WTC11 (cell line): ENCODE measurements around the gene CCSER2. TPM values are rescaled to one million over a fixed set of nuclear protein-coding genes. Genes with fewer than 3 reads are reported as not detected.

Experiments
- ATAC-seq: fragments of 200-7000 bp; cut with Tn5 transposase; 2 replicates; pipeline ENCODE4 v1.10.0; 2021; ENCODE audit warnings: mild to moderate bottlenecking, moderate library complexity
- CTCF ChIA-PET: fragments of 300-600 bp; sonication (Branson Sonifier 250); formaldehyde crosslinking; loops from one replicate; lab custom pipeline; 2021; ENCODE audit warnings: antibody characterized with exemption; lab: Charles Lee
- POLR2A ChIA-PET: fragments of 350-600 bp; sonication (Branson Sonifier 250); formaldehyde crosslinking; loops from one replicate; lab custom pipeline; 2021; ENCODE audit warnings: antibody characterized with exemption; lab: Charles Lee
- DNase-seq: peaks from one replicate; pipeline ENCODE4 v3.0.0; 2021; ENCODE audit warnings: low spot score
- H3K27ac Mint-ChIP-seq: 2 replicates; pipeline ENCODE4 v1.8.0; 2021; ENCODE audit warnings: mixed read lengths
- H3K27me3 Mint-ChIP-seq: 2 replicates; pipeline ENCODE4 v1.8.0; 2021; ENCODE audit warnings: low read depth, mild to moderate bottlenecking, moderate library complexity, mixed read lengths
- H3K36me3 Mint-ChIP-seq: 2 replicates; pipeline ENCODE4 v1.8.0; 2021; ENCODE audit warnings: mixed read lengths
- H3K4me1 Mint-ChIP-seq: 2 replicates; pipeline ENCODE4 v1.8.0; 2022; ENCODE audit warnings: mixed read lengths
- H3K4me3 Mint-ChIP-seq: 2 replicates; pipeline ENCODE4 v1.8.0; 2021; ENCODE audit warnings: mild to moderate bottlenecking, moderate library complexity, mixed read lengths
- H3K9me3 Mint-ChIP-seq: 2 replicates; pipeline ENCODE4 v1.8.0; 2021; ENCODE audit warnings: mixed read lengths
- ATF1 ChIP-seq: sonication (generic); formaldehyde crosslinking; IDR thresholded peaks from 2 replicates; pipeline ENCODE4 v1.8.1; 2023; ENCODE audit warnings: mild to moderate bottlenecking, moderate library complexity, missing genetic modification reagents
- ELF4 ChIP-seq: sonication (generic); formaldehyde crosslinking; IDR thresholded peaks from 2 replicates; pipeline ENCODE4 v1.8.1; 2022; ENCODE audit warnings: low read depth, mild to moderate bottlenecking, moderate library complexity, missing genetic modification reagents
- ESRRA ChIP-seq: sonication (generic); formaldehyde crosslinking; IDR thresholded peaks from 2 replicates; pipeline ENCODE4 v1.8.1; 2022; ENCODE audit warnings: mild to moderate bottlenecking, missing genetic modification reagents, borderline replicate concordance
- FOXJ3 ChIP-seq: sonication (generic); formaldehyde crosslinking; IDR thresholded peaks from 2 replicates; pipeline ENCODE4 v1.9.0; 2021; ENCODE audit warnings: missing genetic modification reagents, mild to moderate bottlenecking, borderline replicate concordance
- FOXP1 ChIP-seq: sonication (generic); formaldehyde crosslinking; IDR thresholded peaks from 2 replicates; pipeline ENCODE4 v1.8.0; 2022; ENCODE audit warnings: missing genetic modification reagents, mild to moderate bottlenecking, moderate library complexity, borderline replicate concordance
- MXD4 ChIP-seq: fragments of 250-450 bp; sonication (Bioruptor Pico); IDR thresholded peaks from 2 replicates; pipeline ENCODE4 v1.8.0; 2021; ENCODE audit warnings: mild to moderate bottlenecking, moderate library complexity, borderline replicate concordance
- NFYB ChIP-seq: sonication (generic); formaldehyde crosslinking; conservative IDR thresholded peaks from 2 replicates; pipeline ENCODE4 v1.8.0; 2022; ENCODE audit warnings: low read depth, missing genetic modification reagents
- NR2C2 ChIP-seq: sonication (generic); formaldehyde crosslinking; IDR thresholded peaks from 2 replicates; pipeline ENCODE4 v1.8.0; 2022; ENCODE audit warnings: mild to moderate bottlenecking, missing genetic modification reagents
- SMAD3 ChIP-seq: sonication (generic); formaldehyde crosslinking; IDR thresholded peaks from 2 replicates; pipeline ENCODE4 v1.8.0; 2022; ENCODE audit warnings: missing genetic modification reagents, mild to moderate bottlenecking, borderline replicate concordance
- SP1 ChIP-seq: sonication (generic); formaldehyde crosslinking; conservative IDR thresholded peaks from 2 replicates; pipeline ENCODE4 v1.8.1; 2022; ENCODE audit warnings: missing genetic modification reagents
- TP53 ChIP-seq: sonication (generic); formaldehyde crosslinking; IDR thresholded peaks from 2 replicates; pipeline ENCODE4 v1.8.1; 2023; ENCODE audit warnings: mild to moderate bottlenecking, missing genetic modification reagents
- ZNF396 ChIP-seq: fragments of 250-450 bp; sonication (Bioruptor Pico); IDR thresholded peaks from 2 replicates; pipeline ENCODE4 v1.8.0; 2021; ENCODE audit warnings: mild to moderate bottlenecking, moderate library complexity, borderline replicate concordance
- ZNF671 ChIP-seq: fragments of 250-450 bp; sonication (Bioruptor Pico); IDR thresholded peaks from 2 replicates; pipeline ENCODE4 v1.8.0; 2021; ENCODE audit warnings: mild to moderate bottlenecking
- total RNA-seq: library from RNA; stranded (reverse); gene quantifications from 3 replicates; pipeline ENCODE4 v1.2.3, GENCODE V29; 2021
- TF ChIP-seq, protein P1 (sequence below): fragments of 250-450 bp; sonication (Bioruptor Pico); IDR thresholded peaks from 2 replicates; pipeline ENCODE4 v1.9.0; 2021; ENCODE audit warnings: mild to moderate bottlenecking
- TF ChIP-seq, protein P2 (sequence below): sonication (generic); formaldehyde crosslinking; IDR thresholded peaks from 2 replicates; pipeline ENCODE4 v1.8.1; 2023; ENCODE audit warnings: mild to moderate bottlenecking, missing genetic modification reagents, moderate library complexity
- TF ChIP-seq, protein P3 (sequence below): sonication (generic); formaldehyde crosslinking; IDR thresholded peaks from 2 replicates; pipeline ENCODE4 v1.8.1; 2023; ENCODE audit warnings: mild to moderate bottlenecking, missing genetic modification reagents, borderline replicate concordance
- TF ChIP-seq, protein P4 (sequence below): sonication (generic); formaldehyde crosslinking; IDR thresholded peaks from 2 replicates; pipeline ENCODE4 v1.8.1; 2022; ENCODE audit warnings: low read depth, missing genetic modification reagents, borderline replicate concordance

Gene CCSER2
- total RNA-seq, 1 experiment from 2014 or later, result 30.6 TPM

DNA sequence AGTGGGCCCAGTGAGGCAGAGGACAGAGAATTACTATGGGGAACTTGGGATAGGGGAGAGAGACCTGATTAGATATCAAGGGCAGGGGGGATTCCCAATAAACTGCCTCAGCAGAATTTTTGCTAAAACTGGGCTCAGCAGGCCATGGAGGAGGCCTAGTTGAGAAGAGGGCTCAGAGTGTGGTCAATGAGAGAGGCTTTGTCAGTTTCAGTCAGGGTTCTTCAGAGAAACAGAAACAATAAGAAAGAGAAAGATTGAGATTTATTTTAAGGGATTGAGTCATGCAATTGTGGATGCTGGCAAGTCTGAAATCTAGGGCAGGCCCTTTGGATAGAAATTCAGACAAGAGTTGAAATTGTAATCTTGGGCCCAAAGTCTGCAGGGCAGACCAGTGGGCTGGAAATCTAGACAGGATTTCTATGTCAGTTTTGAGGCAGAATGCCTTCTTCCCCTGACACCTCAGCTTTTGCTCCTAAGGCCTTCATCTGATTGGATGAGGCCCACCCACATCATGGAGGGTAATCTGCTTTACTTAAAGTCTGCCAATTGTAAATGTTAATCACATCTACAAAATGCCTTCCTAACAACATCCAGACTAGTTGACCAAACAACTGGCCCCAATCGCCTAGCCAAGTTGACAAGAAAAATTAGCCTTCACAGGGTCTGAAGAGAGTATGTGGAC is 33.5 kb upstream of the CCSER2 start:
- DNase-seq (no peak), ATAC-seq (no peak)
- peaks cover 50% of the 10 kb centered on the region for H3K4me1 Mint-ChIP-seq
- no peaks in the 10 kb centered on the region for H3K36me3 Mint-ChIP-seq
- H3K4me3 Mint-ChIP-seq, result no peak overlapping the region
- H3K27me3 Mint-ChIP-seq, result no peaks in the 10 kb centered on the region
- TF ChIP-seq, protein P1, sequence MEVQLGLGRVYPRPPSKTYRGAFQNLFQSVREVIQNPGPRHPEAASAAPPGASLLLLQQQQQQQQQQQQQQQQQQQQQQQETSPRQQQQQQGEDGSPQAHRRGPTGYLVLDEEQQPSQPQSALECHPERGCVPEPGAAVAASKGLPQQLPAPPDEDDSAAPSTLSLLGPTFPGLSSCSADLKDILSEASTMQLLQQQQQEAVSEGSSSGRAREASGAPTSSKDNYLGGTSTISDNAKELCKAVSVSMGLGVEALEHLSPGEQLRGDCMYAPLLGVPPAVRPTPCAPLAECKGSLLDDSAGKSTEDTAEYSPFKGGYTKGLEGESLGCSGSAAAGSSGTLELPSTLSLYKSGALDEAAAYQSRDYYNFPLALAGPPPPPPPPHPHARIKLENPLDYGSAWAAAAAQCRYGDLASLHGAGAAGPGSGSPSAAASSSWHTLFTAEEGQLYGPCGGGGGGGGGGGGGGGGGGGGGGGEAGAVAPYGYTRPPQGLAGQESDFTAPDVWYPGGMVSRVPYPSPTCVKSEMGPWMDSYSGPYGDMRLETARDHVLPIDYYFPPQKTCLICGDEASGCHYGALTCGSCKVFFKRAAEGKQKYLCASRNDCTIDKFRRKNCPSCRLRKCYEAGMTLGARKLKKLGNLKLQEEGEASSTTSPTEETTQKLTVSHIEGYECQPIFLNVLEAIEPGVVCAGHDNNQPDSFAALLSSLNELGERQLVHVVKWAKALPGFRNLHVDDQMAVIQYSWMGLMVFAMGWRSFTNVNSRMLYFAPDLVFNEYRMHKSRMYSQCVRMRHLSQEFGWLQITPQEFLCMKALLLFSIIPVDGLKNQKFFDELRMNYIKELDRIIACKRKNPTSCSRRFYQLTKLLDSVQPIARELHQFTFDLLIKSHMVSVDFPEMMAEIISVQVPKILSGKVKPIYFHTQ, result no peak
- TF ChIP-seq ZNF671 (no peak), SMAD3 (CRISPR knock-in tag) (no peak), ESRRA (CRISPR knock-in tag) (no peak), NFYB (CRISPR knock-in tag) (no peak), ATF1 (no peak), TP53 (no peak), ELF4 (CRISPR knock-in tag) (no peak), FOXP1 (CRISPR knock-in tag) (no peak), FOXJ3 (CRISPR knock-in tag) (no peak), SP1 (CRISPR knock-in tag) (no peak), NR2C2 (no peak), ZNF396 (CRISPR knock-in tag) (no peak), MXD4 (no peak)
- TF ChIP-seq, protein P2, sequence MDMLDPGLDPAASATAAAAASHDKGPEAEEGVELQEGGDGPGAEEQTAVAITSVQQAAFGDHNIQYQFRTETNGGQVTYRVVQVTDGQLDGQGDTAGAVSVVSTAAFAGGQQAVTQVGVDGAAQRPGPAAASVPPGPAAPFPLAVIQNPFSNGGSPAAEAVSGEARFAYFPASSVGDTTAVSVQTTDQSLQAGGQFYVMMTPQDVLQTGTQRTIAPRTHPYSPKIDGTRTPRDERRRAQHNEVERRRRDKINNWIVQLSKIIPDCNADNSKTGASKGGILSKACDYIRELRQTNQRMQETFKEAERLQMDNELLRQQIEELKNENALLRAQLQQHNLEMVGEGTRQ (CRISPR knock-in tag), result no peak
- TF ChIP-seq, protein P3, sequence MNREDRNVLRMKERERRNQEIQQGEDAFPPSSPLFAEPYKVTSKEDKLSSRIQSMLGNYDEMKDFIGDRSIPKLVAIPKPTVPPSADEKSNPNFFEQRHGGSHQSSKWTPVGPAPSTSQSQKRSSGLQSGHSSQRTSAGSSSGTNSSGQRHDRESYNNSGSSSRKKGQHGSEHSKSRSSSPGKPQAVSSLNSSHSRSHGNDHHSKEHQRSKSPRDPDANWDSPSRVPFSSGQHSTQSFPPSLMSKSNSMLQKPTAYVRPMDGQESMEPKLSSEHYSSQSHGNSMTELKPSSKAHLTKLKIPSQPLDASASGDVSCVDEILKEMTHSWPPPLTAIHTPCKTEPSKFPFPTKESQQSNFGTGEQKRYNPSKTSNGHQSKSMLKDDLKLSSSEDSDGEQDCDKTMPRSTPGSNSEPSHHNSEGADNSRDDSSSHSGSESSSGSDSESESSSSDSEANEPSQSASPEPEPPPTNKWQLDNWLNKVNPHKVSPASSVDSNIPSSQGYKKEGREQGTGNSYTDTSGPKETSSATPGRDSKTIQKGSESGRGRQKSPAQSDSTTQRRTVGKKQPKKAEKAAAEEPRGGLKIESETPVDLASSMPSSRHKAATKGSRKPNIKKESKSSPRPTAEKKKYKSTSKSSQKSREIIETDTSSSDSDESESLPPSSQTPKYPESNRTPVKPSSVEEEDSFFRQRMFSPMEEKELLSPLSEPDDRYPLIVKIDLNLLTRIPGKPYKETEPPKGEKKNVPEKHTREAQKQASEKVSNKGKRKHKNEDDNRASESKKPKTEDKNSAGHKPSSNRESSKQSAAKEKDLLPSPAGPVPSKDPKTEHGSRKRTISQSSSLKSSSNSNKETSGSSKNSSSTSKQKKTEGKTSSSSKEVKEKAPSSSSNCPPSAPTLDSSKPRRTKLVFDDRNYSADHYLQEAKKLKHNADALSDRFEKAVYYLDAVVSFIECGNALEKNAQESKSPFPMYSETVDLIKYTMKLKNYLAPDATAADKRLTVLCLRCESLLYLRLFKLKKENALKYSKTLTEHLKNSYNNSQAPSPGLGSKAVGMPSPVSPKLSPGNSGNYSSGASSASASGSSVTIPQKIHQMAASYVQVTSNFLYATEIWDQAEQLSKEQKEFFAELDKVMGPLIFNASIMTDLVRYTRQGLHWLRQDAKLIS (CRISPR knock-in tag), result no peak
- TF ChIP-seq, protein P4, sequence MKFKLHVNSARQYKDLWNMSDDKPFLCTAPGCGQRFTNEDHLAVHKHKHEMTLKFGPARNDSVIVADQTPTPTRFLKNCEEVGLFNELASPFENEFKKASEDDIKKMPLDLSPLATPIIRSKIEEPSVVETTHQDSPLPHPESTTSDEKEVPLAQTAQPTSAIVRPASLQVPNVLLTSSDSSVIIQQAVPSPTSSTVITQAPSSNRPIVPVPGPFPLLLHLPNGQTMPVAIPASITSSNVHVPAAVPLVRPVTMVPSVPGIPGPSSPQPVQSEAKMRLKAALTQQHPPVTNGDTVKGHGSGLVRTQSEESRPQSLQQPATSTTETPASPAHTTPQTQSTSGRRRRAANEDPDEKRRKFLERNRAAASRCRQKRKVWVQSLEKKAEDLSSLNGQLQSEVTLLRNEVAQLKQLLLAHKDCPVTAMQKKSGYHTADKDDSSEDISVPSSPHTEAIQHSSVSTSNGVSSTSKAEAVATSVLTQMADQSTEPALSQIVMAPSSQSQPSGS (CRISPR knock-in tag), result no peak
- CTCF ChIA-PET, result no interaction called here
- no peak overlapping the region for H3K27ac Mint-ChIP-seq
- POLR2A ChIA-PET, result no interaction called here
- H3K9me3 Mint-ChIP-seq, result no peaks in the 10 kb centered on the region
